PC-9 (cell line): ENCODE results near the gene GON4L. TPM values are rescaled to one million over a fixed set of nuclear protein-coding genes. Genes with fewer than 3 reads are reported as not detected.
"Not testable (repeated sequence)": the region's sequence is repeated elsewhere in the genome, so short reads cannot be mapped to it uniquely, and the experiment has no call there.

Source experiments
- BruUV-seq: library from RNA; stranded (reverse); fragments of 400-500 nt; replicated peaks from 2 replicates; lab custom pipeline; 2021; lab: Mats Ljungman, UMichigan
- CTCF ChIA-PET: fragments of 300-600 bp; sonication (Branson Sonifier 250); formaldehyde crosslinking; loops from one replicate; lab custom pipeline; 2022; ENCODE audit warnings: antibody characterized with exemption; lab: Charles Lee
- POLR2A ChIA-PET: fragments of 300-600 bp; sonication (Branson Sonifier 250); formaldehyde crosslinking; loops from one replicate; lab custom pipeline; 2022; ENCODE audit warnings: antibody characterized with exemption; ENCODE audit not compliant: unreplicated experiment; lab: Charles Lee
- DNase-seq, 2 experiments: peaks; one replicate each; pipeline versions ENCODE4 v3.0.0 to v3.0.0-alpha.2; 2015 to 2022; ENCODE audit warnings: mixed read lengths in 1 of 2
- H2AFZ ChIP-seq: fragments of 200-600 bp; sonication (generic); 2 replicates; pipeline ENCODE4 v1.8.1; 2017; ENCODE audit warnings: antibody characterized with exemption
- H3F3A ChIP-seq: fragments of 200-600 bp; sonication (generic); 2 replicates; pipeline ENCODE4 v1.8.1; 2017; ENCODE audit warnings: antibody characterized with exemption, mild to moderate bottlenecking, low read depth; ENCODE audit not compliant: insufficient read depth
- H3K27ac ChIP-seq: fragments of 200-600 bp; sonication (generic); 2 replicates; pipeline ENCODE4 v1.6.1; 2016; ENCODE audit warnings: mixed run types
- H3K27me3 ChIP-seq: fragments of 200-600 bp; sonication (generic); 2 replicates; pipeline ENCODE4 v1.6.1; 2016; ENCODE audit warnings: low read depth, mixed run types; ENCODE audit not compliant: insufficient read depth
- H3K36me3 ChIP-seq: fragments of 200-600 bp; sonication (generic); 2 replicates; pipeline ENCODE4 v1.6.1; 2016; ENCODE audit warnings: low read depth, mixed run types
- H3K4me1 ChIP-seq: fragments of 200-600 bp; sonication (generic); replicated peaks from 2 replicates; pipeline ENCODE4 v1.6.1; 2016; ENCODE audit warnings: mixed run types; ENCODE audit not compliant: insufficient read depth
- H3K4me2 ChIP-seq: fragments of 200-600 bp; sonication (generic); 2 replicates; pipeline ENCODE4 v1.6.1; 2017; ENCODE audit warnings: mixed run types
- H3K4me3 ChIP-seq: fragments of 200-600 bp; sonication (generic); 2 replicates; pipeline ENCODE4 v1.6.1; 2016; ENCODE audit warnings: mixed run types
- H3K79me2 ChIP-seq: fragments of 200-600 bp; sonication (generic); 2 replicates; pipeline ENCODE4 v1.6.1; 2017; ENCODE audit warnings: low read depth, mixed run types
- H3K9me2 ChIP-seq: fragments of 200-600 bp; sonication (generic); 2 replicates; pipeline ENCODE4 v1.8.1; 2017; ENCODE audit warnings: mild to moderate bottlenecking; ENCODE audit not compliant: insufficient read depth
- H3K9me3 ChIP-seq: fragments of 200-600 bp; sonication (generic); 2 replicates; pipeline ENCODE4 v1.8.1; 2016; ENCODE audit warnings: low read depth; ENCODE audit not compliant: insufficient read depth
- H4K20me1 ChIP-seq: fragments of 200-600 bp; sonication (generic); 2 replicates; pipeline ENCODE4 v1.8.1; 2017; ENCODE audit not compliant: insufficient read depth
- CTCF ChIP-seq: fragments of 200-600 bp; sonication (generic); conservative IDR thresholded peaks from 2 replicates; pipeline ENCODE4 v1.6.1; 2017; ENCODE audit warnings: mixed run types, antibody characterized with exemption, mild to moderate bottlenecking, moderate library complexity
- EZH2 ChIP-seq: fragments of 200-600 bp; sonication (generic); IDR thresholded peaks from 2 replicates; pipeline ENCODE4 v1.8.0; 2017; ENCODE audit warnings: antibody characterized with exemption, low read depth
- intact Hi-C: fragments of 100-400 bp; cut with micrococcal nuclease; formaldehyde crosslinking; loops from one replicate; pipeline ENCODE4 v1.10.0; 2022; ENCODE audit not compliant: unreplicated experiment
- total RNA-seq: library from RNA; stranded (reverse); gene quantifications from 2 replicates; pipeline ENCODE4 v1.2.3, GENCODE V29; 2021

GON4L gene
- total RNA-seq, 1 experiment from 2014 or later, result 45.8 TPM

GRCh38 chr1:155801149-155801548, 55.9 kb downstream of the GON4L start:
- Histone ChIP-seq H3K4me1 (no peaks in the 10 kb centered on the region), H4K20me1 (no peaks in the 10 kb centered on the region; the same call in 1 of the 2 replicates), H3F3A (no peaks in the 10 kb centered on the region), H3K27ac (no peak overlapping the region), H3K36me3 (peaks cover 22% of the 10 kb centered on the region), H3K9me3 (no peaks in the 10 kb centered on the region), H3K4me2 (no peak overlapping the region), H2AFZ (no peak overlapping the region), H3K9me2 (no peaks in the 10 kb centered on the region), H3K4me3 (no peak overlapping the region), H3K27me3 (no peaks in the 10 kb centered on the region), H3K79me2 (no peaks in the 10 kb centered on the region)
- CTCF ChIA-PET, result no interaction called here
- intact Hi-C loops, result no loop called here
- no TSS peak for BruUV-seq
- no peak for DNase-seq
- TF ChIP-seq EZH2 (no peak), CTCF (no peak)
- POLR2A ChIA-PET, result no interaction called here

DNA sequence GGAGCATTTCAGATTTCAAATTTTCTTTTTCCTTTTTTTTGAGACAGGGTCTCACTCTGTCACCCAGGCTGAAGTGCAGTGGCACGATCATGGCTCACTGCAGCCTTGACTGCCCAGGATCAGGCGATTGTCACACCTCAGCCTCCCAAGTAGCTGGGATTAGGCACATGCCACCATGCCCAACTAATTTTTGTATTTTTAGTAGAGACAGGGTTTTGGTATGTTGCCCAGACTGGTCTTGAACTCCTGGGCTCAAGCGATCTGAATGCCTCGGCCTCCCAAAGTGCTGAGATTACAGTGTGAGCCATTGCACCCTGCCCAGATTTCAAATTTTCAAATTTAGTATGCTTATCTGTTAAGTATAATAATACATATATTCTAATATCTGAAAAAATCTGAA, 61.4 kb downstream of the GON4L start:
- H3K36me3 ChIP-seq, result peaks cover 14% of the 10 kb centered on the region; the same call in 1 of the 2 replicates

DNA sequence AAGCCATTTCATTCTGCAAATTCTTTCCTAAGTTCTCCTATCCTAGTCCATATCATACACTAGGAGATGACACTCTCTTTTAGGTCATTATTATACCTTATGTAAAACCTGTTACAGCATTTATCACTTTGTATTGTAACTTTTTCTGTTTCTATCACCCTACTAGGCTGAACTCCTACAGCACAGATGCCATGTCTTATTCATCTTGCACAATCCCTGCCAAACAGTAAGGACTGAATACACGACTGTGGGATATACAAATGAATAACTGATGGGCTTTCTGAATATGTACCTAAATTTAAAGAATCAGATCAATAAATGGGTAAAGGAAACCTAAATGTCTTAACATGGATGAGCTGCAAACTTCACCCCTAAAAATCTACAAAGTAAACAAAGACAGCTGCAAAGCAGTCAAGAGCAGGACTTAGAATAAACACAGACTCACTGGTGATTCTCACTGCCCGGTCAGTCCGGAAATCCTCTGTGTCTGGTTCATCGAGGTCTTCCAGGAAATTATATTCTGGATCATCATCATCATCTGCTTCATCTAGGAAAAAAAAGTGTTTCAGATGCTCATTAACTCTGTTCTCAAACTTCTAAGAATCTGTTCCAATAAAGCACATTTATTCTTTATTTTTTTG, 62.3 kb downstream of the GON4L start:
- intact Hi-C loops, result no loop called here
- CTCF ChIA-PET, result no interaction called here
- peaks cover 13% of the 10 kb centered on the region; the same call in 1 of the 2 replicates for H3K36me3 ChIP-seq

More for the DNA sequence above, 61.4 kb downstream of the GON4L start:
- CTCF ChIA-PET, H3K4me3 ChIP-seq, H3K4me1 ChIP-seq, H2AFZ ChIP-seq, intact Hi-C loops, H3K9me3 ChIP-seq, H3K4me2 ChIP-seq, H3K27me3 ChIP-seq, H3K27ac ChIP-seq, BruUV-seq, DNase-seq, H3F3A ChIP-seq, H3K79me2 ChIP-seq, H3K9me2 ChIP-seq, POLR2A ChIA-PET, H4K20me1 ChIP-seq: not testable (repeated sequence)

More for the DNA sequence above, 62.3 kb downstream of the GON4L start:
- Histone ChIP-seq H3K27ac (no peak overlapping the region), H3K4me2 (no peak overlapping the region), H3K4me3 (no peak overlapping the region), H3K9me2 (no peaks in the 10 kb centered on the region), H3K27me3 (no peaks in the 10 kb centered on the region), H4K20me1 (no peaks in the 10 kb centered on the region; the same call in 1 of the 2 replicates), H2AFZ (no peak overlapping the region), H3K9me3 (no peaks in the 10 kb centered on the region), H3K79me2 (no peaks in the 10 kb centered on the region), H3K4me1 (no peaks in the 10 kb centered on the region), H3F3A (0 out of 2 replicates have a peak, but pooled peaks cover 3% of the 10 kb centered on the region)
- no TSS peak for BruUV-seq
- DNase-seq, result no peak
- no peak for TF ChIP-seq CTCF
- TF ChIP-seq EZH2, result no peak
- POLR2A ChIA-PET, result no interaction called here
